HG02678 (cell line): ENCODE measurements around the gene UBAP2L.
"Not testable (repeated sequence)": the region's sequence is repeated elsewhere in the genome, so short reads cannot be mapped to it uniquely, and the experiment has no call there.

ENCODE experiments used
- ATAC-seq: cut with Tn5 transposase; IDR thresholded peaks from one replicate; pipeline ENCODE4 v1.9.1; 2021; ENCODE audit warnings: mild to moderate bottlenecking, moderate library complexity; ENCODE audit not compliant: unreplicated experiment

Gene UBAP2L

DNA sequence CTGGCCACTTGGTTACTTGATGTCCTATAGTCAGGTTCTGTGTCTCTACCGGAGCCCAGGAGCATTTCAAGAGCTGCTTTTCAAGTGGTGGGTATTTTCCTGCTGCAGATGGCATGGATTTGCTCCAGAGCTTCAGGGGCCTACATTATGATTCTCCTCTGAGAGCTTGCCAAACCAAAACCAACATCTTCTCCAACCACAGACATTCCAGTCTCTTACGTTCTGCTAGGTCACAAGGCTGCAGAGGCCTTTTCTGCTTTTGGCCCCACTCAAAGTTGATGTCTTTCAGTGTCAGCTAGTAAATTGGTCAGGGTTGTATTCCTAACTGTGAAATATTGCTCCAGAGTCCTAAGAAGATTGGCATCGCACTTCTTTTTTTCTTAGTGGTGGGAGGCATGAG lies 85.4 kb downstream of the UBAP2L start:
- ATAC-seq = no peak

GRCh38 chr1:154307670-154308270 lies 87.0 kb downstream of the UBAP2L start:
- ATAC-seq = not testable (repeated sequence)

DNA sequence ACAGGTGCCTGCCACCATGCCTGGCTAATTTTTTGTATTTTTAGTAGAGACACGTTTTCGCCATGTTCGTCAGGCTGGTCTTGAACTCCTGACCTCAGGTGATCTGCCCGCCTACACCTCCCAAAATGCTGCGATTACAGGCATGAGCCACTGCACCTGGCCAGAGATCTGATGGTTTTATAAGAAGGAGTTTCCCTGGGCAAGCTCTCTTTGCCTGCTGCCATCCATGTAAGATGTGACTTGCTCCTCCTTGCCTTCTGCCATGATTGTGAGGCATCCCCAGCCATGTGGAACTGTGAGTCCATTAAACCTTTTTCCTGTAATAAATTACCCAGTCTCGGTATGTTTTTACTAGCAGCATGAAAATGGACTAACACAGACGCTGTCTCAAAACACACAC lies 88.4 kb downstream of the UBAP2L start:
- ATAC-seq = not testable (repeated sequence)

- not testable (repeated sequence) for ATAC-seq
Measured at GRCh38 chr1:154312229-154313065, 91.7 kb downstream of the UBAP2L start.

- ATAC-seq = no peak
Measured at GRCh38 chr1:154313066-154313356, 92.3 kb downstream of the UBAP2L start.

DNA sequence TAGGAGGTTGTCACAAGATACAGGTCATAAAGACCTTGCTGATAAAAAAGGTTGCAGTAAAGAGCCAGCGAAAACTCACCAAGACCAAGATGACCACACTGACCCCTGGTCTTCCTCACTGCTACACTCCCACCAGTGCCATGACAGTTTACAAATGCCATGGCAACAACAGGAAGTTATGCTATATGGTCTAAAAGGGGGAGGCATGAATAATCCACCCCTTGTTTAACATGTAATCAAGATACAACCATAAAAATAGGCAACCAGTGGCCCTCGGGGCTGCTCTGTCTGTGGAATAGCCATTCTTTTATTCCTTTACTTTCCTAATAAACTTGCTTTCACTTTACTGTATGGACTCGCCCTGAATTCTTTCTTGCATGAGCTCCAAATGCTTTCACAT lies 93.5 kb downstream of the UBAP2L start:
- not testable (repeated sequence) for ATAC-seq

GRCh38 chr1:154316704-154317103 lies 95.9 kb downstream of the UBAP2L start:
- no peak for ATAC-seq

- no peak for ATAC-seq
Measured at GRCh38 chr1:154318386-154318785, 97.6 kb downstream of the UBAP2L start.
